Measurements from ENCODE around the gene ZNF747.

GRCh38 chr16:30518552-30518951 lies 16.1 kb downstream of the ZNF747 start:
- no peak for TF ChIP-seq SIN3A (IDR thresholded peaks at IDR 0.05; ENCODE audit: borderline replicate concordance, insufficient read depth, low read depth, low read length)
- TF ChIP-seq CTCF (IDR thresholded peaks at IDR 0.05), result no peak
- no peak for TF ChIP-seq TCF7L2 (IDR thresholded peaks at IDR 0.05; ENCODE audit: low read depth, low read length)
- no peak for TF ChIP-seq POLR2AphosphoS5 (IDR thresholded peaks at IDR 0.05; ENCODE audit: low read depth, low read length)
- no peak for TF ChIP-seq REST (IDR thresholded peaks at IDR 0.05; ENCODE audit: insufficient read depth in 1 of 2, low read depth in 2 of 2, low read length in 1 of 2)
